HEK293T (cell line): Measurements from ENCODE around the gene PRKCG.

ENCODE experiments used
- CTCF ChIA-PET: fragments of 350-600 bp; formaldehyde crosslinking; extraction: SDS; loops from one replicate; lab custom pipeline; 2021; ENCODE audit warnings: antibody characterized with exemption, inconsistent platforms; lab: Yijun Ruan, JAX
- POLR2A ChIA-PET: fragments of 350-600 bp; formaldehyde crosslinking; extraction: SDS; loops from one replicate; lab custom pipeline; 2020; ENCODE audit warnings: antibody characterized with exemption, inconsistent platforms; lab: Yijun Ruan, JAX
- DNase-seq: peaks from one replicate; pipeline ENCODE4 v3.0.0; 2012; ENCODE audit warnings: mixed read lengths; ENCODE audit errors: extremely low spot score
- ARNT ChIP-seq: fragments of 450-650 bp; IDR thresholded peaks from 2 replicates; pipeline ENCODE4 v1.6.1; 2017; ENCODE audit warnings: mild to moderate bottlenecking
- BHLHE40 ChIP-seq: fragments of 450-650 bp; IDR thresholded peaks from 2 replicates; pipeline ENCODE4 v1.6.1; 2016; ENCODE audit warnings: mild to moderate bottlenecking, moderate library complexity, borderline replicate concordance
- CTBP1 ChIP-seq: fragments of 450-650 bp; IDR thresholded peaks from 2 replicates; pipeline ENCODE4 v1.6.1; 2016; ENCODE audit warnings: borderline replicate concordance
- ELF4 ChIP-seq: fragments of 450-650 bp; IDR thresholded peaks from 2 replicates; pipeline ENCODE4 v1.6.1; 2017; ENCODE audit warnings: antibody characterized with exemption
- FOXA1 ChIP-seq: fragments of 450-650 bp; IDR thresholded peaks from 2 replicates; pipeline ENCODE4 v1.6.1; 2016; ENCODE audit warnings: mild to moderate bottlenecking
- FOXK2 ChIP-seq: fragments of 450-650 bp; IDR thresholded peaks from 2 replicates; pipeline ENCODE4 v1.6.1; 2016; ENCODE audit warnings: mild to moderate bottlenecking
- FOXM1 ChIP-seq: fragments of 450-650 bp; IDR thresholded peaks from 2 replicates; pipeline ENCODE4 v1.6.1; 2017; ENCODE audit warnings: mild to moderate bottlenecking, borderline replicate concordance
- HDGF ChIP-seq: fragments of 450-650 bp; IDR thresholded peaks from 2 replicates; pipeline ENCODE4 v1.6.1; 2017; ENCODE audit warnings: antibody characterized with exemption, borderline replicate concordance
- L3MBTL2 ChIP-seq: fragments of 450-650 bp; conservative IDR thresholded peaks from 2 replicates; pipeline ENCODE4 v1.6.1; 2016; ENCODE audit warnings: mild to moderate bottlenecking
- LEF1 ChIP-seq: fragments of 450-650 bp; IDR thresholded peaks from 2 replicates; pipeline ENCODE4 v1.6.1; 2017; ENCODE audit warnings: mild to moderate bottlenecking, borderline replicate concordance
- NFRKB ChIP-seq: fragments of 450-650 bp; IDR thresholded peaks from 2 replicates; pipeline ENCODE4 v1.6.1; 2016; ENCODE audit warnings: mild to moderate bottlenecking, moderate library complexity
- SP1 ChIP-seq: fragments of 450-650 bp; IDR thresholded peaks from 2 replicates; pipeline ENCODE4 v1.6.1; 2017
- SUZ12 ChIP-seq: fragments of 450-650 bp; IDR thresholded peaks from 2 replicates; pipeline ENCODE4 v1.6.1; 2016; ENCODE audit warnings: mild to moderate bottlenecking
- TARDBP ChIP-seq: fragments of 450-650 bp; IDR thresholded peaks from 2 replicates; pipeline ENCODE4 v1.6.1; 2016
- ZNF384 ChIP-seq: fragments of 450-650 bp; IDR thresholded peaks from 2 replicates; pipeline ENCODE4 v1.6.1; 2016
- TF ChIP-seq, protein P1 (sequence below): fragments of 450-650 bp; IDR thresholded peaks from 2 replicates; pipeline ENCODE4 v1.6.1; 2016

Gene PRKCG

DNA sequence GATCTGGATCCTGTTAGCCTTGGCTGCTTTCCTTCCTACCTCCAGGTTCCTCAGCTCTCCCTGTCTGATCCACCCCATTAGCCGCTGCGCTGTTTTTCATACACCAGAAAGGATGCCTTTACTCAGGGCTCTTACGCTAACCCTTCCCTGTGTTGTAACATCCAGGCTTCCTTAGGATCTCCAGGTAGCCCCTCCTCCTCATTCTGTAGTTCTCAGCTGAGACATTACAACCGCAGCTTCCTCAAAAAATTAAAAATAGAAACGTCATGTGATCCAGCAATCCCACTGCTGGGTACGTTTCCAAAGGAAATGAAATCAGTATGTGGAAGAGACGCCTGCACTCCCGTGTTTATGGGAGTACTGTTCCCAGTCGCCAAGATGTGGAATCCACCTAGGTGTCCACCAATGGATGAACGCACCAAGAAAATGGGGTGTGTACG lies 32.7 kb upstream of the PRKCG start:
- POLR2A ChIA-PET: no interaction called here
- no peak for TF ChIP-seq FOXA1
- no peak for TF ChIP-seq ELF4
- CTCF ChIA-PET: no interaction called here
- no peak for DNase-seq

DNA sequence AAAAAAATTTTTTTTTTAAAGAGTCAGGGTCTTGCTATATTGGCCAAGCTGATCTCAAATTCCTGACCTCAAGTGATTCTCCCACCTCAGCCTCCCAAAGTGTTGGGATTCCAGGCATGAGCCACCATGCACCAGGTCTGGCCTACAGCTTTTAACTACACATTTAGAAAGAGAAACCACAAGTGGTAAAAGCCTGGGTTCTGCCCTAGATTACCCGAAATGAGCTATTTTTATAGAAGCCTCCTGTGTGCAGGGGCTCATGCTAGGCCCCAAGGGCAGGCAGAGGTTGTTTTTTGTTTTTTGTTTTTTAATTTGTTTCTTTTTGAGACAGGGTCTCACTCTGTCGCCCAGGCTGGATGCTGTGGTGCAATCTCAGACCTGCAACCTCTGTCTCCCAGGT lies 28.3 kb upstream of the PRKCG start:
- ChIA-PET POLR2A (no interaction called here), CTCF (interaction anchor here (0.6 to 1.8 kb wide), 5 partner anchors 11 to 176 kb away, joined by 3 to 6 read pairs (median 5); partner anchors contain the start of gene PRKCG)
- DNase-seq: no peak
- TF ChIP-seq, protein P1, sequence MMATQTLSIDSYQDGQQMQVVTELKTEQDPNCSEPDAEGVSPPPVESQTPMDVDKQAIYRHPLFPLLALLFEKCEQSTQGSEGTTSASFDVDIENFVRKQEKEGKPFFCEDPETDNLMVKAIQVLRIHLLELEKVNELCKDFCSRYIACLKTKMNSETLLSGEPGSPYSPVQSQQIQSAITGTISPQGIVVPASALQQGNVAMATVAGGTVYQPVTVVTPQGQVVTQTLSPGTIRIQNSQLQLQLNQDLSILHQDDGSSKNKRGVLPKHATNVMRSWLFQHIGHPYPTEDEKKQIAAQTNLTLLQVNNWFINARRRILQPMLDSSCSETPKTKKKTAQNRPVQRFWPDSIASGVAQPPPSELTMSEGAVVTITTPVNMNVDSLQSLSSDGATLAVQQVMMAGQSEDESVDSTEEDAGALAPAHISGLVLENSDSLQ: no peak
- TF ChIP-seq FOXK2 (no peak), ARNT (no peak), CTBP1 (no peak), SP1 (no peak), TARDBP (no peak), FOXA1 (no peak)

DNA sequence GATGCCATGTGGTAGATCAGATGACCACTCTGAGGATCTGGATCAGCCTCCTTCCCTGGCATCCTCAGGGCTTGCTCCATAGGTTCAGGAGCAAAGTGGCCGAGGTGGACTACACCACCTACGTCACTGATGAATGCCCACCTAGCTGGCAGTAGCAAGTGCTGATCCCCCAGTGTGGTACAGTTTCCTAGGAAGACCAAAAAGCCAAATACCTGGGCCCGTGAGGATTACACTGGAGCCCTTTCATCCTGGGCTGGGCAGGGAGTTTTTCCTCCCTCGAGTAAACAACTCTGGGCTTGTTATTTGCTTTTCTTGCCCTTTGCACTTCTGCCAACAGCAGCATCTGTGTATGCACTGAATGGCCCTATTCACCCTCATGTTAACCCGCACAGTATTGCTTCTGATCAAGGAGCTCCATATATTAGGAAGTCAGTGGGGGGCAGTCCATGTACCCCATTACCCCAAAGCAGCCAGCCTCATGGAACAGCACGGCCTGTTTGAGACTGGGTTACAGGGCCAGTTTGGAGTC lies 17.6 kb upstream of the PRKCG start:
- POLR2A ChIA-PET: no interaction called here
- CTCF ChIA-PET: interaction anchor here (1.6 kb wide), 1 partner anchor 11 kb away, joined by 5 read pairs; no protein-coding TSS in a partner anchor
- no peak for DNase-seq
- TF ChIP-seq L3MBTL2 (no peak), ELF4 (no peak), BHLHE40 (no peak)
- TF ChIP-seq, protein P1: no peak

DNA sequence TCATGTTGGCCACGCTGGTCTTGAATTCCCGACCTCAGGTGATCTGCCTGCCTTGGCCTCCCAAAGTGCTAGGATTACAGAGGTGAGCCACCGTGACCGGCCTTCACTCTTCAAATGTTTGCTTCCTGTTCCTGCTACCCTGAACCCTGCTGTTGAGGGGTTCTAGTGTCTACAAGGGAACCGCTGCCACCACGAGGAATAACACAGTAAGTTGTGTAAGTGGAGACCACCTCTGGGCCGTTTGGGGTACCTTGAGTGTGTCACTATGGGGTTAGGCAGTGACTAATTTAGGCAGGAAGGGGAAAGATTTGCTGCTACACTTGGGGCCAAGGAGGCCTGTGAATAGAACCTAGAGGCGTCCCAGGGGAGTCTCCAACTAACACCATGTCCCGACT lies 16.5 kb upstream of the PRKCG start:
- TF ChIP-seq, protein P1: no peak
- TF ChIP-seq TARDBP (no peak), ARNT (no peak), FOXK2 (no peak), LEF1 (no peak), NFRKB (no peak)
- DNase-seq: no peak
- ChIA-PET CTCF (interaction anchor here (1.0 to 1.7 kb wide), 3 partner anchors 12 to 164 kb away, joined by 4 to 5 read pairs (median 5); no protein-coding TSS in a partner anchor), POLR2A (interaction anchor here (1.2 kb wide), 1 partner anchor 14 kb away, joined by 9 read pairs; no protein-coding TSS in a partner anchor)

DNA sequence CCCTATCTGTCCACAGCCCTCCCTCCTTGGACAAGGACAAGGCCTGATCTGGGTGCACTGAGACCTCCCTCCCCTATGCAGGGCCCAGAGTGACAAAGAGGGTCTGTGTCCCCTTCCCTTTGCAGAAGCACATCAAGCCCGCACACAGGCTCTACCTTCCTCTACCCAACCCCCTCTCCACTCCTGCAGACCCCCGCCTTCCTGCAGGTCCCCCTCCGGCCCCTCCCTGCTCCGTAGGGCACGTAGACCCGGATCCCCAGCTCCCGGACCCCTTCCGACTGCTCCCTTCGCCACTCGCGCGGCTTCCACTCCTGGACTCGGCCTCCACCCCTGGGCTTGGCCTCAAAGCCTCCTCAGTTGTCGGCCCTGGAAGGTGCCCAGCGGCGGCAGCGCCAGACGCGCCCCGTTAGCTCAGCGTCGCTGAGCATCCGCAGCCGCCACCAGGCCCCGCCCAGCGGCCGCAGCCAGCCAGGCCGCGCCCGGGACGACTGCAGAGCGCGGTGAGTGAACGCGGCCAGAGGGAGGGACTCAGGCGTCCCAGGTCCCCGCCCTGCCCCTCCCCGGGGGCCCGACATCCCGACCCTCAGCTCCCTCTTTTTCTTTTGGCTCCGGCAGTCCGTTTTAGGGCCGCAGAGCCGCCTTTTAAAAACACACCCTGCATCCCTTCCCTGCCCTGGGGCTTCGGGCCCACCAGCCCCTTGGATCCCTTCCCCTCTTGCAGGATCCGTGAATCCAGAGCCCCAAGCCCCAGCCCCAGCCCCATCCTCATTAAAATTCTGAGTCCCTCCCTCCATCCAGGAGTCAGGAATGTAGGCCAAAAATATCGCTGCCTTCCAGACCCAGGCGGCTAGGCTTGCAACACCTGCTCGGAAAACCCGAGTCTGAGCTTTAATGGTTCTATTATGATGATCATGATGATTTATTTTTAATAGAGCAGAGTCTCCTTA lies 15.8 kb upstream of the PRKCG start:
- CTCF ChIA-PET: interaction anchor here (1.0 to 1.7 kb wide), 2 partner anchors 158 to 164 kb away, joined by 4 to 5 read pairs; no protein-coding TSS in a partner anchor
- TF ChIP-seq ELF4 (no peak), TARDBP (no peak), CTBP1 (no peak), FOXA1 (no peak), BHLHE40 (no peak), FOXK2 (no peak), ARNT (no peak), LEF1 (no peak), NFRKB (no peak), HDGF (no peak), SP1 (no peak), L3MBTL2 (no peak), ZNF384 (no peak), FOXM1 (no peak), SUZ12 (no peak)
- TF ChIP-seq, protein P1: no peak
- no peak for DNase-seq
- POLR2A ChIA-PET: interaction anchor here (1.2 to 1.3 kb wide), 2 partner anchors 13 to 112 kb away, joined by 4 to 9 read pairs; no protein-coding TSS in a partner anchor

DNA sequence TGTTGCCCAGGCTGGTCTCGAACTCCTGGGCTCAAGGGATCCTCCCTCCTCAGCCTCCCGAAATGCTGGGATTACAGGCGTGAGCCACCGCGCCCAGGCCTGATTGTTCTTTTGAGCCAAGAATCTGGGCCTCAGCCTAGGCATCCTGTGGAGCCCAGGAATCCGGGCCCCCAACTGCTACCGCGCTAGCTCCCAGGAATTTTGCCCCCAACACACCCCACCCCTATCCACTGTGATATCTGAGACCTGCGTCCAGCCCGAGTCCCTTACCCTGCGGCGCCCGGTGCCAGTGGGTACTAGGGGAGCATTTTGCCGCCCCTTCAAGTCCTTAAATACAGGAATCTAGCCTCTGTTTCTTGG lies 15.2 kb upstream of the PRKCG start:
- ChIA-PET POLR2A (interaction anchor here (0.9 to 2.6 kb wide), 3 partner anchors 8 to 112 kb away, joined by 3 to 39 read pairs (median 4); no protein-coding TSS in a partner anchor), CTCF (interaction anchor here (0.8 to 1.7 kb wide), 3 partner anchors 157 to 164 kb away, joined by 3 to 5 read pairs (median 4); no protein-coding TSS in a partner anchor)
- no peak for DNase-seq
- TF ChIP-seq CTBP1 (no peak), L3MBTL2 (no peak), ARNT (no peak), LEF1 (no peak), FOXM1 (no peak), TARDBP (no peak), BHLHE40 (no peak), HDGF (no peak), SP1 (no peak), NFRKB (no peak), FOXK2 (no peak)
- TF ChIP-seq, protein P1: no peak
